GM19463 (cell line): ENCODE data around the gene OR2S2.
"Not testable (repeated sequence)": the region's sequence is repeated elsewhere in the genome, so short reads cannot be mapped to it uniquely, and the experiment has no call there.

Experiments used
- ATAC-seq: cut with Tn5 transposase; IDR thresholded peaks from one replicate; pipeline ENCODE4 v1.9.1; 2021; ENCODE audit warnings: mild to moderate bottlenecking, moderate library complexity; ENCODE audit not compliant: unreplicated experiment

Gene OR2S2

GRCh38 chr9:35958104-35958837 is at the start of gene OR2S2:
Gene OR2S2, minus strand, starts transcription at chr9:35958154. Its CDS starts 56 bp downstream, at chr9:35958098.
- ATAC-seq = no peak

GRCh38 chr9:36007316-36007708 is 49.4 kb upstream of the OR2S2 start:
- no peak for ATAC-seq

- ATAC-seq = no peak
Measured at GRCh38 chr9:36006549-36007315, 48.8 kb upstream of the OR2S2 start.

- no peak for ATAC-seq
Measured at GRCh38 chr9:36005891-36006290, 47.9 kb upstream of the OR2S2 start.

GRCh38 chr9:35998333-35998732 is 40.4 kb upstream of the OR2S2 start:
- ATAC-seq = no peak

- not testable (repeated sequence) for ATAC-seq
Measured at GRCh38 chr9:35997016-35997415, 39.1 kb upstream of the OR2S2 start.

GRCh38 chr9:35996358-35996970 is 38.5 kb upstream of the OR2S2 start:
- ATAC-seq = no peak

- ATAC-seq = no peak
Measured at GRCh38 chr9:35994959-35995358, 37.0 kb upstream of the OR2S2 start.

GRCh38 chr9:35993976-35994720 is 36.2 kb upstream of the OR2S2 start:
- ATAC-seq = no peak

GRCh38 chr9:35993136-35993535 is 35.2 kb upstream of the OR2S2 start:
- not testable (repeated sequence) for ATAC-seq

- ATAC-seq = no peak
Measured at GRCh38 chr9:35990155-35990554, 32.2 kb upstream of the OR2S2 start.

GRCh38 chr9:35984021-35984420 is 26.1 kb upstream of the OR2S2 start:
- ATAC-seq = no peak

- no peak for ATAC-seq
Measured at GRCh38 chr9:35981699-35982098, 23.7 kb upstream of the OR2S2 start.

GRCh38 chr9:35980289-35981011 is 22.5 kb upstream of the OR2S2 start:
- ATAC-seq = no peak

- ATAC-seq = no peak
Measured at GRCh38 chr9:35978792-35979191, 20.8 kb upstream of the OR2S2 start.

- no peak for ATAC-seq
Measured at GRCh38 chr9:35976726-35977125, 18.8 kb upstream of the OR2S2 start.

- ATAC-seq = no peak
Measured at GRCh38 chr9:35974800-35975199, 16.8 kb upstream of the OR2S2 start.

GRCh38 chr9:35972093-35972492 is 14.1 kb upstream of the OR2S2 start:
- no peak for ATAC-seq

GRCh38 chr9:35967042-35967441 is 9.1 kb upstream of the OR2S2 start:
- ATAC-seq = no peak

GRCh38 chr9:35966433-35966832 is 8.5 kb upstream of the OR2S2 start:
- no peak for ATAC-seq

- no peak for ATAC-seq
Measured at GRCh38 chr9:35965011-35965410, 7.1 kb upstream of the OR2S2 start.
